Thoracic aorta (tissue), 2 donors: ENCODE results near the gene MITF. TPM values are rescaled to one million over a fixed set of nuclear protein-coding genes. Genes with fewer than 3 reads are reported as not detected.

Experiments used
- ATAC-seq: fragments of 150-250 bp; one replicate; pipeline ENCODE4 v1.8.0; 2017; ENCODE audit warnings: low read depth; ENCODE audit not compliant: insufficient number of reproducible peaks, low FRiP score
- DNase-seq: peaks from one replicate; pipeline ENCODE4 v3.0.0-alpha.2; 2020; ENCODE audit warnings: low spot score
- H3K27ac ChIP-seq, 2 donors: fragments of 200-600 bp; sonication (generic); 1 replicate in 1 of 2; 2 replicates in 1 of 2; pipeline ENCODE4 v1.5.1; 2016; ENCODE audit warnings: mild to moderate bottlenecking in 2 of 2, moderate library complexity in 2 of 2
- H3K27me3 ChIP-seq: fragments of 200-600 bp; sonication (generic); replicated peaks from 2 replicates; pipeline ENCODE4 v1.6.0; 2016; ENCODE audit warnings: mild to moderate bottlenecking; ENCODE audit not compliant: insufficient read depth
- H3K36me3 ChIP-seq: fragments of 200-600 bp; sonication (generic); one replicate; pipeline ENCODE4 v1.5.1; 2016
- H3K4me1 ChIP-seq, 2 donors: fragments of 200-600 bp; sonication (generic); 1 replicate in 1 of 2; 2 replicates in 1 of 2; pipeline versions ENCODE4 v1.5.1 to v1.6.0; 2016; ENCODE audit warnings: low read depth in 2 of 2, mild to moderate bottlenecking in 1 of 2; ENCODE audit not compliant: control insufficient read depth in 1 of 2
- H3K4me3 ChIP-seq: fragments of 200-600 bp; sonication (generic); 2 replicates; pipeline ENCODE4 v1.5.1; 2016; ENCODE audit warnings: mild to moderate bottlenecking
- H3K9me3 ChIP-seq: fragments of 200-600 bp; sonication (generic); 2 replicates; pipeline ENCODE4 v1.5.1; 2016
- CTCF ChIP-seq: fragments of 200-600 bp; sonication (generic); IDR thresholded peaks from one replicate; pipeline ENCODE4 v1.5.1; 2019; ENCODE audit warnings: antibody characterized with exemption
- total RNA-seq, 2 donors: library from RNA; depleted of rRNA; stranded (reverse); fragments of >200 nt; gene quantifications; one replicate each; pipeline versions ENCODE4 v1.1.0 to v1.2.3, GENCODE V29; 2016

Gene MITF
- total RNA-seq, 2 donors from 2014 or later, result 12.3 to 12.7 TPM

GRCh38 chr3:69986419-69986818, 247.2 kb downstream of the MITF start:
- no peak overlapping the region for H3K4me3 ChIP-seq
- no peak for DNase-seq
- no peak overlapping the region for H3K27ac ChIP-seq
- no peaks in the 10 kb centered on the region for H3K36me3 ChIP-seq
- no peaks in the 10 kb centered on the region for H3K27me3 ChIP-seq
- ATAC-seq, result no peak
- peaks cover 4 to 9% of the 10 kb centered on the region in 2 donors for H3K4me1 ChIP-seq
- TF ChIP-seq CTCF, result no peak
- no peaks in the 10 kb centered on the region for H3K9me3 ChIP-seq

- no peaks in the 10 kb centered on the region for H3K27me3 ChIP-seq
- no peak for ATAC-seq
Measured at GRCh38 chr3:69987833-69988232, 248.6 kb downstream of the MITF start.

GRCh38 chr3:69993757-69994156, 254.5 kb downstream of the MITF start:
- Histone ChIP-seq H3K4me1 (peaks cover 24 to 44% of the 10 kb centered on the region in 2 donors), H3K36me3 (no peaks in the 10 kb centered on the region), H3K27ac (no peak overlapping the region), H3K27me3 (no peaks in the 10 kb centered on the region), H3K4me3 (no peak overlapping the region), H3K9me3 (no peaks in the 10 kb centered on the region)
- no peak for DNase-seq
- no peak for TF ChIP-seq CTCF
- no peak for ATAC-seq

More at GRCh38 chr3:69987833-69988232, 248.6 kb downstream of the MITF start:
- Histone ChIP-seq H3K36me3 (no peaks in the 10 kb centered on the region), H3K9me3 (no peaks in the 10 kb centered on the region), H3K4me1 (peaks cover 12 to 23% of the 10 kb centered on the region in 2 donors), H3K4me3 (no peak overlapping the region), H3K27ac (no peak overlapping the region)
- TF ChIP-seq CTCF, result no peak
- DNase-seq, result no peak

- Histone ChIP-seq H3K27me3 (no peaks in the 10 kb centered on the region), H3K36me3 (no peaks in the 10 kb centered on the region), H3K9me3 (no peaks in the 10 kb centered on the region), H3K4me3 (no peak overlapping the region), H3K27ac (no peak overlapping the region), H3K4me1 (peaks cover 24 to 51% of the 10 kb centered on the region in 2 donors)
- ATAC-seq (no peak), DNase-seq (no peak)
- no peak for TF ChIP-seq CTCF
Measured at GRCh38 chr3:69994919-69995318, 255.7 kb downstream of the MITF start.

GRCh38 chr3:69997631-69998307, 258.5 kb downstream of the MITF start:
- peaks cover 13 to 35% of the 10 kb centered on the region in 2 donors for H3K4me1 ChIP-seq
- ATAC-seq (no peak), DNase-seq (no peak)
- H3K27me3 ChIP-seq, result no peaks in the 10 kb centered on the region
- no peak overlapping the region for H3K4me3 ChIP-seq
- H3K27ac ChIP-seq, result peak overlapping the region; percentile 94 to 96
- no peaks in the 10 kb centered on the region for H3K36me3 ChIP-seq
- TF ChIP-seq CTCF, result no peak
- no peaks in the 10 kb centered on the region for H3K9me3 ChIP-seq
